ENCODE measurements around the gene CCDC88C.
"Not testable (repeated sequence)": the region's sequence is repeated elsewhere in the genome, so short reads cannot be mapped to it uniquely, and the experiment has no call there.

CCDC88C gene

DNA sequence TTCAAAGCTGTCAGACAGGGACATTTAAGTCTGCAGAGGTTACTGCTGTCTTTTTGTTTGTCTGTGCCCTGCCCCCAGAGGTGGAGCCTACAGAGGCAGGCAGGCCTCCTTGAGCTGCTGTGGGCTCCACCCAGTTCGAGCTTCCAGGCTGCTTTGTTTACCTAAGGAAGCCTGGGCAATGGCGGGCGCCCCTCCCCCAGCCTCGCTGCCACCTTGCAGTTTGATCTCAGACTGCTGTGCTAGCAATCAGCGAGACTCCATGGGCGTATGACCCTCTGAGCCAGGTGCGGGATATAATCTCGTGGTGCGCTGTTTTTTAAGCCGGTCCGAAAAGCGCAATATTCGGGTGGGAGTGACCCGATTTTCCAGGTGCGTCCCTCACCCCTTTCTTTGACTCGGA is 18.6 kb upstream of the CCDC88C start:
- not testable (repeated sequence) for H3K18ac ChIP-seq (ENCODE audit: low read length); H2AK5ac ChIP-seq (ENCODE audit: low read length); H3K9ac ChIP-seq (ENCODE audit: low read length); H3K27ac ChIP-seq (ENCODE audit: low read depth, low read length); H4K5ac ChIP-seq (ENCODE audit: low read length); H2BK120ac ChIP-seq (ENCODE audit: low read depth, low read length); H2BK15ac ChIP-seq (replicated peaks; ENCODE audit: low read depth); H3K27me3 ChIP-seq (ENCODE audit: insufficient read depth, low read length, poor library complexity); H3K79me1 ChIP-seq (ENCODE audit: low read length); H3K4ac ChIP-seq (ENCODE audit: low read depth, low read length); H2BK5ac ChIP-seq (ENCODE audit: low read length); H3K4me1 ChIP-seq (ENCODE audit: control insufficient read depth, low read depth, low read length); DNase-seq; H3K4me2 ChIP-seq (ENCODE audit: low read length); H3K4me3 ChIP-seq (ENCODE audit: low read length); H3K56ac ChIP-seq (ENCODE audit: low read length); H3K36me3 ChIP-seq (ENCODE audit: control insufficient read depth, insufficient read depth, low read length); H3K79me2 ChIP-seq (ENCODE audit: control insufficient read depth, insufficient read depth, low read length); H4K8ac ChIP-seq (ENCODE audit: low read depth, low read length); H3K23ac ChIP-seq (ENCODE audit: low read length)
- WGBS (ENCODE audit: extremely low coverage, insufficient coverage, low lambda C conversion rate) = no CpG with 5 or more reads among the region's 16 CpGs

DNA sequence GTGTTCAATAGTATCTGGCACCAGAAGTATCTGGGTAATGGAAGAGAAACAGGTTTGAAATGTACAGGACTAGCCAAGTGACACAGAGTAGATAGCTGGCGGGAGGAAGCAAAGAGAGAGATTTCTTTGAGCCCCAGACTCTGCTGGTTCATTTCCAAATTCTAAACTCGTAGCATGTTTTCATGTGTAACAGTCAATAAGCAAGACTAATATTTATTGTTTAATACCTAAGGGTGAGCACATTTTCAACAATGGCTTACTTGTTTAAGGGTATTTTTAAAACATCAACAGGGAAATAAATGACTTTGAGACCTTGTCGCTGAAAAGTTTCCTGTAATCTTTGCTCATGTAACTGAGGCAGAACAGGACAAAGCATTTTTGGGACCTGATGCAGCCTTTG is 11.8 kb upstream of the CCDC88C start:
- Histone ChIP-seq H3K36me3 (ENCODE audit: control insufficient read depth, insufficient read depth, low read length) (no peaks in the 10 kb centered on the region), H3K9ac (ENCODE audit: low read length) (no peak overlapping the region), H3K27me3 (ENCODE audit: insufficient read depth, low read length, poor library complexity) (no peaks in the 10 kb centered on the region), H2BK120ac (ENCODE audit: low read depth, low read length) (no peak overlapping the region), H3K79me2 (ENCODE audit: control insufficient read depth, insufficient read depth, low read length) (no peaks in the 10 kb centered on the region), H2BK15ac (replicated peaks; ENCODE audit: low read depth) (no peak overlapping the region), H3K79me1 (ENCODE audit: low read length) (no peaks in the 10 kb centered on the region), H3K4me2 (ENCODE audit: low read length) (no peak overlapping the region), H3K4ac (ENCODE audit: low read depth, low read length) (no peak overlapping the region), H4K8ac (ENCODE audit: low read depth, low read length) (no peak overlapping the region), H2AK5ac (ENCODE audit: low read length) (no peak overlapping the region), H3K18ac (ENCODE audit: low read length) (no peak overlapping the region), H3K23ac (ENCODE audit: low read length) (no peak overlapping the region), H2BK5ac (ENCODE audit: low read length) (no peak overlapping the region), H3K4me3 (ENCODE audit: low read length) (no peak overlapping the region), H3K56ac (ENCODE audit: low read length) (no peak overlapping the region), H3K27ac (ENCODE audit: low read depth, low read length) (no peak overlapping the region), H4K5ac (ENCODE audit: low read length) (no peak overlapping the region), H3K4me1 (ENCODE audit: control insufficient read depth, low read depth, low read length) (no peaks in the 10 kb centered on the region)
- no peak for DNase-seq
- WGBS (ENCODE audit: extremely low coverage, insufficient coverage, low lambda C conversion rate) = no CpG with 5 or more reads among the region's 3 CpGs

- not testable (repeated sequence) for H3K4me1 ChIP-seq (ENCODE audit: control insufficient read depth, low read depth, low read length); H2BK5ac ChIP-seq (ENCODE audit: low read length); H4K5ac ChIP-seq (ENCODE audit: low read length); H3K4me3 ChIP-seq (ENCODE audit: low read length); H3K23ac ChIP-seq (ENCODE audit: low read length); DNase-seq; H3K79me1 ChIP-seq (ENCODE audit: low read length); H3K4ac ChIP-seq (ENCODE audit: low read depth, low read length); H2BK120ac ChIP-seq (ENCODE audit: low read depth, low read length); H2BK15ac ChIP-seq (replicated peaks; ENCODE audit: low read depth); H3K4me2 ChIP-seq (ENCODE audit: low read length); H3K27me3 ChIP-seq (ENCODE audit: insufficient read depth, low read length, poor library complexity); H3K56ac ChIP-seq (ENCODE audit: low read length); H4K8ac ChIP-seq (ENCODE audit: low read depth, low read length); H2AK5ac ChIP-seq (ENCODE audit: low read length); H3K79me2 ChIP-seq (ENCODE audit: control insufficient read depth, insufficient read depth, low read length); H3K27ac ChIP-seq (ENCODE audit: low read depth, low read length); H3K9ac ChIP-seq (ENCODE audit: low read length); H3K36me3 ChIP-seq (ENCODE audit: control insufficient read depth, insufficient read depth, low read length); H3K18ac ChIP-seq (ENCODE audit: low read length)
- WGBS (ENCODE audit: extremely low coverage, insufficient coverage, low lambda C conversion rate) = no CpG with 5 or more reads among the region's 1 CpG
Measured at GRCh38 chr14:91428931-91429330, 11.3 kb upstream of the CCDC88C start.

DNA sequence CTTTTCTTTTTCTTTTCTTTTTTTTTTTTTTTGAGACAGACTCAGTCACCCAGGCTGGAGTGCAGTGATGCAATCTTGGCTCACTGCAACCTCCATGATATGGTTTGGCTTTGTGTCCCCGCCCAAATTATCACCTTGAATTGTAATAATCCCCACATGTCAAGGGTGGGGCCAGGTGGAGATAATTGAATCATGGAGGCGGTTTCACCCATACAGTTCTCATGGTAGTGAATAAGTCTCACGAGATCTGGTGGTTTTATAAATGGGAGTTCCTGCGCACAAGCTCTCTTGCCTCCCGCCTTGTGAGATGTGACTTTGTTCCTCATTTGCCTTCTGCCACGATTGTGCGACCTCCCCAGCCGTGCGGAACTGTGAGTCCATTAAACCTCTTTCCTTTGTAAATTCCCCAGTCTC is 7.9 kb upstream of the CCDC88C start:
- H3K9ac ChIP-seq (ENCODE audit: low read length); H3K23ac ChIP-seq (ENCODE audit: low read length); H3K4ac ChIP-seq (ENCODE audit: low read depth, low read length); H3K4me3 ChIP-seq (ENCODE audit: low read length); H3K4me1 ChIP-seq (ENCODE audit: control insufficient read depth, low read depth, low read length); H3K27me3 ChIP-seq (ENCODE audit: insufficient read depth, low read length, poor library complexity); H3K56ac ChIP-seq (ENCODE audit: low read length); H3K18ac ChIP-seq (ENCODE audit: low read length); DNase-seq; H4K8ac ChIP-seq (ENCODE audit: low read depth, low read length); H2BK5ac ChIP-seq (ENCODE audit: low read length); H2BK15ac ChIP-seq (replicated peaks; ENCODE audit: low read depth); H3K36me3 ChIP-seq (ENCODE audit: control insufficient read depth, insufficient read depth, low read length); H3K79me2 ChIP-seq (ENCODE audit: control insufficient read depth, insufficient read depth, low read length); H3K4me2 ChIP-seq (ENCODE audit: low read length); H2BK120ac ChIP-seq (ENCODE audit: low read depth, low read length); H2AK5ac ChIP-seq (ENCODE audit: low read length); H3K27ac ChIP-seq (ENCODE audit: low read depth, low read length); H4K5ac ChIP-seq (ENCODE audit: low read length); H3K79me1 ChIP-seq (ENCODE audit: low read length): not testable (repeated sequence)
- no CpG with 5 or more reads among the region's 9 CpGs for WGBS (ENCODE audit: extremely low coverage, insufficient coverage, low lambda C conversion rate)

GRCh38 chr14:91424813-91425530 is 7.4 kb upstream of the CCDC88C start:
- Histone ChIP-seq H2AK5ac (ENCODE audit: low read length) (no peak overlapping the region), H3K18ac (ENCODE audit: low read length) (no peak overlapping the region), H4K5ac (ENCODE audit: low read length) (no peak overlapping the region), H3K56ac (ENCODE audit: low read length) (no peak overlapping the region), H3K23ac (ENCODE audit: low read length) (no peak overlapping the region), H3K4ac (ENCODE audit: low read depth, low read length) (no peak overlapping the region), H2BK5ac (ENCODE audit: low read length) (no peak overlapping the region), H3K36me3 (ENCODE audit: control insufficient read depth, insufficient read depth, low read length) (no peaks in the 10 kb centered on the region), H3K9ac (ENCODE audit: low read length) (no peak overlapping the region), H3K79me2 (ENCODE audit: control insufficient read depth, insufficient read depth, low read length) (no peaks in the 10 kb centered on the region), H3K4me1 (ENCODE audit: control insufficient read depth, low read depth, low read length) (no peaks in the 10 kb centered on the region), H3K27me3 (ENCODE audit: insufficient read depth, low read length, poor library complexity) (no peaks in the 10 kb centered on the region), H2BK15ac (replicated peaks; ENCODE audit: low read depth) (no peak overlapping the region), H3K27ac (ENCODE audit: low read depth, low read length) (no peak overlapping the region), H2BK120ac (ENCODE audit: low read depth, low read length) (no peak overlapping the region), H3K4me2 (ENCODE audit: low read length) (no peak overlapping the region), H3K4me3 (ENCODE audit: low read length) (no peak overlapping the region), H3K79me1 (ENCODE audit: low read length) (no peaks in the 10 kb centered on the region), H4K8ac (ENCODE audit: low read depth, low read length) (no peak overlapping the region)
- no peak for DNase-seq
- no CpG with 5 or more reads among the region's 9 CpGs for WGBS (ENCODE audit: extremely low coverage, insufficient coverage, low lambda C conversion rate)

GRCh38 chr14:91420686-91421085 is 3.1 kb upstream of the CCDC88C start:
- H2BK120ac ChIP-seq (ENCODE audit: low read depth, low read length) = no peak overlapping the region
- no CpG with 5 or more reads among the region's 2 CpGs for WGBS (ENCODE audit: extremely low coverage, insufficient coverage, low lambda C conversion rate)
- no peak overlapping the region for H3K4me3 ChIP-seq (ENCODE audit: low read length)
- no peak overlapping the region for H3K18ac ChIP-seq (ENCODE audit: low read length)
- H3K79me1 ChIP-seq (ENCODE audit: low read length) = peaks cover 5% of the 10 kb centered on the region
- no peak overlapping the region for H3K23ac ChIP-seq (ENCODE audit: low read length)
- H3K9ac ChIP-seq (ENCODE audit: low read length) = no peak overlapping the region
- H3K79me2 ChIP-seq (ENCODE audit: control insufficient read depth, insufficient read depth, low read length) = peaks cover 12% of the 10 kb centered on the region
- H3K27me3 ChIP-seq (ENCODE audit: insufficient read depth, low read length, poor library complexity) = no peaks in the 10 kb centered on the region
- H2AK5ac ChIP-seq (ENCODE audit: low read length) = no peak overlapping the region
- H4K8ac ChIP-seq (ENCODE audit: low read depth, low read length) = no peak overlapping the region
- H2BK5ac ChIP-seq (ENCODE audit: low read length) = no peak overlapping the region
- peaks cover 6% of the 10 kb centered on the region for H3K4me1 ChIP-seq (ENCODE audit: control insufficient read depth, low read depth, low read length)
- DNase-seq = no peak
- no peak overlapping the region for H3K56ac ChIP-seq (ENCODE audit: low read length)
- no peak overlapping the region for H3K4ac ChIP-seq (ENCODE audit: low read depth, low read length)
- no peak overlapping the region for H3K27ac ChIP-seq (ENCODE audit: low read depth, low read length)
- no peaks in the 10 kb centered on the region for H3K36me3 ChIP-seq (ENCODE audit: control insufficient read depth, insufficient read depth, low read length)
- no peak overlapping the region for H4K5ac ChIP-seq (ENCODE audit: low read length)
- H3K4me2 ChIP-seq (ENCODE audit: low read length) = no peak overlapping the region
- H2BK15ac ChIP-seq (replicated peaks; ENCODE audit: low read depth) = no peak overlapping the region
